Panc1 (cell line): Measurements from ENCODE around the gene CRYBG1.

Experiments
- POLR2AphosphoS5 ChIP-seq: IDR thresholded peaks from 2 replicates; pipeline ENCODE4 v1.6.1; 2012; ENCODE audit warnings: mild to moderate bottlenecking, low read depth, low read length, moderate library complexity
- SIN3A ChIP-seq: IDR thresholded peaks from 2 replicates; pipeline ENCODE4 v1.6.1; 2012; ENCODE audit warnings: low read depth, mild to moderate bottlenecking, low read length, moderate library complexity, borderline replicate concordance; ENCODE audit not compliant: insufficient read depth
- TCF7L2 ChIP-seq: IDR thresholded peaks from 2 replicates; pipeline ENCODE4 v1.6.1; 2011; ENCODE audit warnings: mild to moderate bottlenecking, low read depth, low read length, inconsistent platforms
- TF ChIP-seq, protein P1 (sequence below): fragments of 450-650 bp; IDR thresholded peaks from 2 replicates; pipeline ENCODE4 v1.5.1; 2017; ENCODE audit warnings: mild to moderate bottlenecking
- TF ChIP-seq, protein P2 (sequence below), 2 experiments: IDR thresholded peaks; 2 replicates each; pipeline ENCODE4 v1.6.1; 2011 to 2012; ENCODE audit warnings: low read depth in 2 of 2, control low read depth in 1 of 2, low read length in 1 of 2, mild to moderate bottlenecking in 1 of 2, moderate library complexity in 1 of 2; ENCODE audit not compliant: insufficient read depth in 1 of 2

DNA sequence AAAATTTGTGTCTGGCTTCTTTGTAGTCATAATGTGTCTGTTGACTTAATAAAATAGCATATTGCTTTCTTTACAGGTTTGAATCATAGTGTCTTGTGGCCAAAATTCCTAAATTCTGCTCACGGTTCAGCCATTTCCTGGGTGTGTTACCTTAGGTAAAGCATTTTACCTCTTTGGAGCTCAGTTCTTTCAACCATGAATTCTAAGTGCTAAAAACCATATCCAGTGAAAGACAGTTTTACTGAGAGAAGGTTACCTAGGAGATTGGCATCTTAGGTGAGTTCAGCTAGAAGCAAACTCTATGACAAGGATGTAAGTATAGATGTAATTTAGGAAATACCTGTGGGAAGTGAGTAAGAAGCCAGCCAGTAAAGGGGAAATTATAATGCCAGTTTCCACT lies 20.7 kb downstream of the CRYBG1 start:
- TF ChIP-seq, protein P1, sequence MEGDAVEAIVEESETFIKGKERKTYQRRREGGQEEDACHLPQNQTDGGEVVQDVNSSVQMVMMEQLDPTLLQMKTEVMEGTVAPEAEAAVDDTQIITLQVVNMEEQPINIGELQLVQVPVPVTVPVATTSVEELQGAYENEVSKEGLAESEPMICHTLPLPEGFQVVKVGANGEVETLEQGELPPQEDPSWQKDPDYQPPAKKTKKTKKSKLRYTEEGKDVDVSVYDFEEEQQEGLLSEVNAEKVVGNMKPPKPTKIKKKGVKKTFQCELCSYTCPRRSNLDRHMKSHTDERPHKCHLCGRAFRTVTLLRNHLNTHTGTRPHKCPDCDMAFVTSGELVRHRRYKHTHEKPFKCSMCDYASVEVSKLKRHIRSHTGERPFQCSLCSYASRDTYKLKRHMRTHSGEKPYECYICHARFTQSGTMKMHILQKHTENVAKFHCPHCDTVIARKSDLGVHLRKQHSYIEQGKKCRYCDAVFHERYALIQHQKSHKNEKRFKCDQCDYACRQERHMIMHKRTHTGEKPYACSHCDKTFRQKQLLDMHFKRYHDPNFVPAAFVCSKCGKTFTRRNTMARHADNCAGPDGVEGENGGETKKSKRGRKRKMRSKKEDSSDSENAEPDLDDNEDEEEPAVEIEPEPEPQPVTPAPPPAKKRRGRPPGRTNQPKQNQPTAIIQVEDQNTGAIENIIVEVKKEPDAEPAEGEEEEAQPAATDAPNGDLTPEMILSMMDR = no peak
- TF ChIP-seq POLR2AphosphoS5 = no peak
- no peak for TF ChIP-seq TCF7L2
- TF ChIP-seq, protein P2, sequence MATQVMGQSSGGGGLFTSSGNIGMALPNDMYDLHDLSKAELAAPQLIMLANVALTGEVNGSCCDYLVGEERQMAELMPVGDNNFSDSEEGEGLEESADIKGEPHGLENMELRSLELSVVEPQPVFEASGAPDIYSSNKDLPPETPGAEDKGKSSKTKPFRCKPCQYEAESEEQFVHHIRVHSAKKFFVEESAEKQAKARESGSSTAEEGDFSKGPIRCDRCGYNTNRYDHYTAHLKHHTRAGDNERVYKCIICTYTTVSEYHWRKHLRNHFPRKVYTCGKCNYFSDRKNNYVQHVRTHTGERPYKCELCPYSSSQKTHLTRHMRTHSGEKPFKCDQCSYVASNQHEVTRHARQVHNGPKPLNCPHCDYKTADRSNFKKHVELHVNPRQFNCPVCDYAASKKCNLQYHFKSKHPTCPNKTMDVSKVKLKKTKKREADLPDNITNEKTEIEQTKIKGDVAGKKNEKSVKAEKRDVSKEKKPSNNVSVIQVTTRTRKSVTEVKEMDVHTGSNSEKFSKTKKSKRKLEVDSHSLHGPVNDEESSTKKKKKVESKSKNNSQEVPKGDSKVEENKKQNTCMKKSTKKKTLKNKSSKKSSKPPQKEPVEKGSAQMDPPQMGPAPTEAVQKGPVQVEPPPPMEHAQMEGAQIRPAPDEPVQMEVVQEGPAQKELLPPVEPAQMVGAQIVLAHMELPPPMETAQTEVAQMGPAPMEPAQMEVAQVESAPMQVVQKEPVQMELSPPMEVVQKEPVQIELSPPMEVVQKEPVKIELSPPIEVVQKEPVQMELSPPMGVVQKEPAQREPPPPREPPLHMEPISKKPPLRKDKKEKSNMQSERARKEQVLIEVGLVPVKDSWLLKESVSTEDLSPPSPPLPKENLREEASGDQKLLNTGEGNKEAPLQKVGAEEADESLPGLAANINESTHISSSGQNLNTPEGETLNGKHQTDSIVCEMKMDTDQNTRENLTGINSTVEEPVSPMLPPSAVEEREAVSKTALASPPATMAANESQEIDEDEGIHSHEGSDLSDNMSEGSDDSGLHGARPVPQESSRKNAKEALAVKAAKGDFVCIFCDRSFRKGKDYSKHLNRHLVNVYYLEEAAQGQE (IDR thresholded peaks at IDR 0.05; ENCODE audit: insufficient read depth in 1 of 2, low read depth in 2 of 2, low read length in 1 of 2) = no peak
- no peak for TF ChIP-seq SIN3A
